ENCODE results near the gene GPC5.

Gene GPC5

DNA sequence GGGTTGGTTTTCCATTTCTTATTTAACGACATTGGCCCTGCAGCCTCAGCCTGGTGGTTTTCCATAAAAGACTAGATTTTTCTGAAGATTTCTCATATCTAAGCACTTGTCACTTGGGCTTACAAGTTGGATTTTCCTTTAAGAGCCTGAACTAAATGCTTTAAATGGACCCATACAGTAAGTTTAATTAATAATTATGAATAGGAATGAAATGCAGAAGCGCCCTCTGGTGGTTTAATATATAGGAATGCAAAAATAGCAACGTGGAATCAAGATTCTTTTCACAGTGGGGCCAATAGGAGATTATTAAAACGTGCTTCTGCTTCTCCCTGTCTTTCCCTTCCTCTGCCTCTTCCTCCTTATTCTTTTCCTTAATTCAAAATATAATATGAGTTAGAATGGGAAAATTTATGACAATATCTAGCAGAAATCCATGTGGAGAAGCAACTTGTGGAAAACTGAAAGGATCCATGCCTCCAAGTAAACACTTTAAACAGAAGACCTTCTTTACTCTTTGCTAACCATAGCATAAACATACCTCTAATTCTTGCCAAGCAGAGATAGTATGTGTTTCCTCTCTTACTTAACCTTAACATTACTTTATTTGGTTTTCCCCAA lies 324.0 kb downstream of the GPC5 start:
- peak; percentile 50 for DNase-seq

DNA sequence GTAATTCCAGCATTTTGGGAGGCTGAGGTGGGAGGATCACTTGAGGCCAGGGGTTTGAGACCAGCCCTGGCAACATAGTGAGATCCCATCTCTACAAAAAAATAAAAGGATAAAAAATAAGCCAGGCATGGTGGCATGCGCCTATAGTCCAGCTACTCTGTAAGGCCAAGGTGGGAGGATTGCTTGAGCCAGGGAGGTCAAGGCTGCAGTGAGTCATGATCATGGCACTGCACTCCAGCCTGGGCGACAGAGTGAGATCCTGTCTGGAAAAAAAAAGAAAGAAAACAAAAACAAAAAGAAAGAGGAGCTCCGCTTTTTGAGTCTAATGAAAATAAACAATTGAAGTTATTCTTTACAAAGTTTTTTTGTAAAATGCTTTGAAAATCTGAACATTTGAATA lies 326.2 kb downstream of the GPC5 start:
- DNase-seq: no peak

DNA sequence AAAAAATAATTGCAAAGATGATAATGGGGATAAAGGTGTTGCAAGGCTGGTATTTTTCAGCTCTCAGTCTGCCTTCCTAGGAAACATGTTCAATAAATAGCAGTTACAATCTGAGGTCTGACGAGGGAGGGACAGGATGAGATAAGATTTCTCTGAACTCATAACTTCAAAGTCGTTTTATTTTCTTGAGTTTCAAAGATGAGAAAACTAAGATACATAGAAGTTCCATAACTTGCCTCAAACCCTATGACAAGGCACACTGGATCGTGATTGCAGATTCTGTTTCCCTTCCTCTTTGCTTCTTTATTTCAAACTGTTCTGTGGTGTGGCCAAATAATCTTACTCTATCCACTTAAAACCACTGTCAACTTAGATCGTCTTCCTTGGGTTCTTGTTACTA lies 327.2 kb downstream of the GPC5 start:
- no peak for DNase-seq

DNA sequence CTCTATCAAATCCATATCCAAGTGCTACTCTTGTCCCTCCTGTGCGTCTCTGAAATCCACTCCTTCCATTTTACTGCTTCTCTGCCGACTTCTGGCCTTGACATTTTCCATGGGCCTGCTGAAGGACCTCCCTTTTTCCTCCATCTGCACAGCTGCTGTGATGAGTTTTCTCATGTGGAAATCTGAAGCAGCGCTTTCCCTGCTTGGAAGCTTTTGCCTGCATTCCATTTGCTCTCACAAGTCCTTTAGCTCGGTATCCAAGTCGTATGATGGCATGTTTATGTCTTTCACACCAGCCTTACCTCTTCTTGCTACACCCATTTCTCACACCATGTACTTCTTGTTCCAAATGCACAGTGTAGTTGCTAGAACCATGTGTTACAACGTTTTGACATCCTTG lies 328.2 kb downstream of the GPC5 start:
- no peak for DNase-seq

DNA sequence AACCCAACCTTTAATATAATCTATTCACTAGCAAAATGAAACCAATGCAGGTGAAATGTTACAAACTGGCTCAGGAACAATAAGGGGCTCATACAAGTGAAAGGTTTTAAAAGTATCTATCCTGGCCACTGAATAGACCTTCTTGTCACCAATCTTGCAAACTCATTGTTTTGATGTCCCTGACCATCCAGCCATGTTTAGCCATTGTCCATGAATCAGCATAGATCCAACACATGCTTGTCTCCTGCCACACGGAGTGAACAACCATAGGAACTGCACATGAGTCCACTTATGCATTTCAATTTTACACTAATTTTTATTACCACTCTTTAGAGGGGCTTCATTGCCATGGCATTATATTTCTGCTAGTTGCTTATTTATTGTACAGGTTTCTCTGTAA lies 331.4 kb downstream of the GPC5 start:
- no peak for DNase-seq

DNA sequence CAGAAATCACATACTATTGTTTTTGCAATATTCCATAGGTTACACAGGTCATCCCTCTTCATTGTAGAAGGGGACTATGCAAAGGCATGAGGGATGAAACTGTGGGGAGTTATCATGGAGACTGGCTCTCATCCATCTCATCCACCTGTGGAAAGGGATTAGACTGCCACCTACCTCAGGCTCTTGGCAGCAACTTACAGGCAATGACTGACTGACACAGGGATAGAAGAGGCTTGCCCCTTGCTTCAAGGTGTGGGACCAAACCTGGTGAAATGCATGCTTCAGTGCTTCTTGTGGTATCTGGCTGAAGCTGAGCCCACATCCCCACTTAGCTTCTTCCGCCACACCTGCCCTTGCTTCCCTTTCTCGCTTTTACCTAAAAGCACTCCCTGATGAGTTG lies 341.3 kb downstream of the GPC5 start:
- DNase-seq: no peak

DNA sequence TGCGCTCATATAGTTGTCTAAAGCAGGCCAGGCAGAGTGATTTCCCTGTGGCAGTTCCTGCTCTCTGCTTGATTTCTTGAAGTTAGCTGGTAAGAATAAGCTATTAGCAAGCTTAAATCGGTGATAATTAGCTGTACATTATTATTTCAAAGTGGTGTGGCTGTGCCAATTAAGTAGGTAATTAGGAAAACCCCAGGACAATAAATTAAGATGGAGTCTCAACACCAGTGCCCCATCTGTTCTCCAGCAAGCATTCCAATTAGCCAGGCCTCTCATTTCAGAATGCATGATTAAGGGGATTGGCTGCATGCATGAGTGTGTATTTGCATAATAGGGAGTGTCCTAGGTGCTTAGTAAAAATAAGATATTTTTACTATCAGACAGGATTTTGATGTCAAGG lies 342.3 kb downstream of the GPC5 start:
- no peak for DNase-seq

DNA sequence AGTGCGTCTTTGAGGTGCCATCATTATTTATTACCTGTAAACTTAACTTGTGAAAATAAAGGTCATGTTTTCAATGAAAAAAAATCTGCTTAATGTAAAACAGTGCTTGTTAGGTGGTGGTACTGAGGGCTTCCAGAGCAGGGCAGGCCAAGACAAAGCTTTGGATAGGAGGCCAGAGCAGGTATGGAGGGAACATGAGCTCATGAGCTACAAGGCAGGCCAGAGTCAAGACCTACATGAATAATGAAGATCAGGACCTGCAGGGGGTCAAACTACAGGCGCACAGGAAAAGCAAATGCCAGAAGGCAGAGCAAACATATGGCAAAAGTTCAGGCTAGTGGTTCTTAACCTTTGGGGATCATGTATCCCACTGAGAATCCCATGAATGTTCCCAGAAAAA lies 343.5 kb downstream of the GPC5 start:
- DNase-seq: no peak

DNA sequence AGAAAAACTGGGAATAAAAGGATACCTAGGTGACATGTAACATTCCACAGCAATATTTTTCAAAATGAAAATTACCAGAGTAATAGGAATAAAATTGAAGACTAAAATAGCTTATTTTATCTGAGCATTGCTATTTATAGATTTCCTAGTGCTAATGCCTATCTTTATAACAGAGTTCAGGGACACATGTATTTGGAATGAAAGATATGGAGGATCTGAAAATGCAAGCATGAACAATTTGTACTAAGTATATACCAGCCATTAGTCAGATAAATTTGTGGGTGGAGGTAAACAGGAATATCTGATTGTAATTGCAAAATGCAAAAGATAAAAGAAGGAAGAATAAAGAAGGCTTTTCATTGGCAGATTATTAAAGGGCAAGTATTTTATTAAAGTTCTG lies 345.9 kb downstream of the GPC5 start:
- no peak for DNase-seq

DNA sequence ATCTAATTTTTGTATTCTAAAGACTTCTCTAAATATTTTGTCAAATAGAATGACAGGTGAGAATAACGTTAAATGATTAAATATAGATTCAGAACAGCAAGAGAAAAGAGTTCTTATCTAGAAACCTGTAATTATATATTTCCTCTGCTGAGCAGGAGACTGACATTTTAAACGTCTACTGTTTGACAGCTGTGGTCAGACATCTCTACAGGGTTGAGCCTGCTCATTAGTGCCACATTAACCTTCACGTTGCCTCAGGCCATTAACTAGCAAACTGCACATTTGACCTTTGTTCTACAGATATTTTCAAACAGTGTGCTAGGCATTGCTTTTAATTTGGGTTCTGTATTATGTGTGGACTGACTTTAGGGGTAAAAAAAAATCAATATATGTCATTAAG lies 347.5 kb downstream of the GPC5 start:
- DNase-seq: no peak

DNA sequence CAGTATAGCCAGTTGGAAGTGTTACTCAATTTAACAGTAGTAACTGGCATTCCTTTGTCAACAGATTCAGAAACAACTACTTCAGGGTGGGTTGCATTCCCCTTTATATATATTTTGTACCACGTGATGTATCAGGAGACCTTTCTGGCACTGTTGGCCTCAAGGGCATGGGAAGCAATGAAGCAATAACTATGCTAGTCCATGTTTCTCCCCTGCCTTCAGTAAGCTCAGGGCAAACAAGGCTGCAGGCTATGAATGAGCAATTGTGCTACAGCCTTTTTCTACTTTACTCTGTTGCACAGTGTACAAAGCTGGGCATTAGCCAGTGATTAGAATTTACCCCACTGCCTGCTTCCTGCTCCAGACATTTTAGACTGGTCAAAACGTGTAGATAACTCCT lies 348.8 kb downstream of the GPC5 start:
- no peak for DNase-seq

DNA sequence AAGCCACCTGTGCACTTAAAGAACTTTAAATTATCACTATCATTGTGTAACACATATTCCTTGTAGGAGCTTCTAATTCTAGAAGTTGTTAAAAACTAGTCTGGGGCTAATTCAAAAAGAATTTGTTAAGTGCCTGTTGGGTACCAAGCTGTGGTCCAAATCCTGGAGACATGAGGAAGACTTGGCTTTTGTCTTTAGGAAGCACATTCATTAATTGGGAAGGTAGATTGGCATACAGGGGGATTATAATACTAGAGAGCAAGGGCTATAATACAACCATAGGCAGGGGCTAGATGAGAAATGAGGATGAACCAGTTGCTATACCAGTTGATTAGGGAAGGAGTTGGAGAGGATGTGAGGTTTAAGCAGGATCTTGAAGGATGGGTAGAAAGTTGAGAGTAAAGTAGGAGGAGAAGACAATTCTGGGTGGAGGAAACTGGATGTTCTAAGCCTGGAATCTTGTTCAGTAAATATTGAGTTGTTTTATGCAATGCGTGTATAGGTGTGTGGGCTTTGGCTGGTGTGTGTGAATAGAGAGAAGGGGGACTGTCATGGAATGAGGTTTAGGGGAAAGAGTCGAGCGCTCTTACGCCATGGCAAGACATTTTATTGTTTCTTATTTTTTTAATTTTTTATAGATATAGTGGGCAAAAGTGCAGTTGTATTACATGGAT lies 350.1 kb downstream of the GPC5 start:
- DNase-seq: no peak

DNA sequence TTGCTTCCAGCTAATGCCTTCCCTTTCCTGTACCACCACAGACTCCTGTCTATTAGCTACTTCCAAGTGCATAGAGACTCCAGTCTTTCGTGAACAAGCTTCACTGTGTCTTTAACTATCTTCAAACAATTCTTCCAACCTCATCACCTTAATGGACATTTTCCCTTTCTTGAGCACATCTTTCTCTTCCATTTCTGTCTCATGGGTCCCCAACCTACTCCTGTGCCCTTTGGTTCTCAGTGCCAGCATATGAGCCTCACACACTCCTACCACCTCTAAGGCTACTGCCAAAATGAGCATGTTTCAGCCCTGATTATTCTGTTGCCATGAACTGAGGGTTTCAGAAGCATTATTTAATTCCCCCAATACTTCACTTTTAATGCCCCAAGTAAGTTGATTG lies 360.3 kb downstream of the GPC5 start:
- no peak for DNase-seq

DNA sequence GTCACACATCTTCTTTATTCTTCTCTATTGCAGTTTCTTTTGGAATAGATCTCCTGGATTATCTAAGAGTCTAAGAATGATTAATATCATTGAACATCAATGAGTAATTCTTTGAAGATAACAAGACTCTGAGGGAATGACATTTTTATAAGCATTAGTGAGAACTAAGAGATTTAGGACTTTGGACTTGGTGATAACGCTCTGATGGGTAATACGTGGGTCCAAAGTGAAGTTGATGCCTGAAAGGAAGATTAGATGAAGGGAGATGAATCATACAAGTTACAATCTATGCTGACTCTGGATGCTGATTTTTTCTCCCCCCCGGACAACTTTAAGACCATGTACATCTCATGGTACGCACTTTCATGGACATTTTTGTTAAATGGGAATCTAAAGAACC lies 364.5 kb downstream of the GPC5 start:
- DNase-seq: no peak

DNA sequence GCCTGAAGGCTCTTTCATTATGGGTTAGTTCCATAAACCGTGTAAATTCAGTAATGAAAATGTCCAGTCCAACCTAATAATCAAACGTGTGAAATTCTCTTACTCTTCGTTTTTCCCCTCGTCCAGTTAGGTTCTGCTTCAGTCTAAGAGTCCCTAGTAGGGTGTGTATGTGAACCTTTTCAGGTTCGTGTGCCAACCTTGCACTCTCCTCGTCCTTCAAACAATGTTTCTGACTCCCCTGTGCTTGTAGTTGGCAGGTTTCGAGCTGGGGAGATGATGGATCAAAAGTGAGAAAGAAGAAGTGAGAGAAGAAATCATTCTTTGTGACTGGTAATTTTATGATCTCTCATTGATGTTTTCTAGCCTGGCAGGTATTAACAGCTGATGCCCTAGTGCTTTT lies 366.1 kb downstream of the GPC5 start:
- DNase-seq: no peak

DNA sequence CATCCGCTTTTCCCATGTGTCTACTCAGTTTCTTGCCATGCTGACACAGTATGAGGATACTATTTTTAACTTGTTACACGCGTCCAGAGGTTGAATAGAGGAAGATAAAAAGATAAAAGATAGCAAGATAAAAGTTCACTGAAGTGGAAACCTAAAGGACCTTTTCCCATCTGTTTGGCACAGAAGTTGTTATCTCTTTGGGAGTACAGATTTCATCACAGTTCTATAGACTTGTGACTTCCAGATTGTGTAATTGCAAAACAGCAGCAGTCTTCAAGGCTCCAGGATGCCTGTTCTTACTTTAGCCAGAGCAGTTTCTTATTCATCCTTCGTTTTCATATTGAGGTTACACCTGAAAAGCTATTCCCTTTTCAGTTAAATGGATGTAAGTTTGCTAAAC lies 369.2 kb downstream of the GPC5 start:
- no peak for DNase-seq

DNA sequence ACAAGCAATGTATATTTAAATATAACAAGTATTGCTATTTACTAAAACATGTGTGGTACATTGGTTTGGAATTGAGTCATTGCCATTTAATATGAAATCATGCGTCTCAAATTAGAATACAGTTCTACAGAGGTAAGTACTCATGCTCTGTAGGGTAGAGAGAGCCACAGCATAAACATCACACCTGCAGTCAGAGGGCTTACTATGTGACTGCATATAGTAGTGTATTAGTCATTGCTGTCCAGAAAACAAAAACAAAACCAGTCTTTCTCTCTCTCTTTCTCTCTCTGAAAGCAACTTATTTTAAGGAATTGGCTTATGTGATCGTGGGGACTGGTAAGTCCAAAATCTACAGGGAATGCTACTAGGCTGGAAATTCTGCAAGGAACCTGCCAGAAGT lies 370.3 kb downstream of the GPC5 start:
- no peak for DNase-seq

DNA sequence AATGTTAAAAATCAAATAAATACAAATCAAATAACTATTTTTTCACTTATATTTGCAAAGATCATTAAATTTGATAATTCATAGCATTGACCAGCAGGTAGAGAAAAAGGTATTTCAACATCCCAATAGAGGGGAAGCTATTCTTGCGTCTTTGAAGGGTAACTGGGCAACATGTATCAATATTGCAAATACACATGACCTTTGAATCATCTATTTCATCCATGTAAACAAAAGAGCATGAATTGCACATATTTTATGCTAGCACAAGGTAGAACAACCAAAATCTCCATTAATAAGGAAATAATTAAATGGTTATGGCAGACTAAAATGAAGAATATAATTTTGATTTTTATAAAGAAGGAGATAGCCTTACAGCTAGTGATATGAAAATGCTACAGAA lies 372.8 kb downstream of the GPC5 start:
- DNase-seq: no peak

DNA sequence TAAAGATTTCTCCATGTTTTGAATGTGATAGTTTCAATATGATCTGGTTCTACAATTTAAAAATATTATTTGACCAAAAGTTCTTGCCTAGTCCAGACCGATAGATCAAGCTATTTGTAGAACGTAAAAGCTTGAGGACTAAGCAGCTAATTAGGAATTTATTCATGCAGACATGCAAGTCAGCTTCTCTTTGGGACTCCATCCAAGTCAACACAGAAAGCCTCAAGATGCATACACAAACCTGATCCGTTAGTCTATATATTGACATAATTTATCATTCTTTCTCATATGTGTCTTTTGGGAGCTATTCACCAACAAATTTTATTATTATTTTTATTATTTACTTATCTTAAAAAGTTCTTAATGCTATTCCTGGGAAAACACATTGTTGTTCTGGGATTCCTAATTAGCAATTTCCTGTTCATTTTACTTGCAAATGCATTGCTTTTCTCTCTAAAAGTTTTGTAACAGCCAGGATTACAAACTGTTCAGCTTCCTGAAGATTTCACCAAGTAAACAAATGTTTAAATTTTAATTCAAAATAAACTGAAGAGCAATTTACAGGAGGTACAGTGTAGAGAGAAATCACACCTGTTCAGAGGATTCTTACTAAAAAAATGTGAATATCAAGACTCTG lies 375.3 kb downstream of the GPC5 start:
- DNase-seq: no peak

DNA sequence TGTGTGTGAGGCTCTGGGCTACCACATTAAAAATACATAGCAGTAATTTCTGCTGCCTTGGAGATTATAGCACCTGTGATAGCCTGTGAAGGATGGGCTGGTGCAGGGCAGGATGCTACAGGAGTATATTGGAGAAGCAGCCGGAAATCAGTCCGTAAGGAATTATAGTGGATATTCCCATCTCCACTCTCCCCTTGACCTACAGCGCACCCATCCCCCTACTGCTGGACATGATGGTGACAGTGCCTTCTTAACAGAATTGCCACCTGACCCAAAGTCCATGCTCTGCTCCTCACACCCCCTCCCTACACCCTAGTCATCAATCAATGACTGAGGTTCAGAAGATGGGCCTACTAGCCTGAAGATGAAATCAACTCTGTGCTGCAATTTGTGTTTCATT lies 376.0 kb downstream of the GPC5 start:
- DNase-seq: no peak

DNA sequence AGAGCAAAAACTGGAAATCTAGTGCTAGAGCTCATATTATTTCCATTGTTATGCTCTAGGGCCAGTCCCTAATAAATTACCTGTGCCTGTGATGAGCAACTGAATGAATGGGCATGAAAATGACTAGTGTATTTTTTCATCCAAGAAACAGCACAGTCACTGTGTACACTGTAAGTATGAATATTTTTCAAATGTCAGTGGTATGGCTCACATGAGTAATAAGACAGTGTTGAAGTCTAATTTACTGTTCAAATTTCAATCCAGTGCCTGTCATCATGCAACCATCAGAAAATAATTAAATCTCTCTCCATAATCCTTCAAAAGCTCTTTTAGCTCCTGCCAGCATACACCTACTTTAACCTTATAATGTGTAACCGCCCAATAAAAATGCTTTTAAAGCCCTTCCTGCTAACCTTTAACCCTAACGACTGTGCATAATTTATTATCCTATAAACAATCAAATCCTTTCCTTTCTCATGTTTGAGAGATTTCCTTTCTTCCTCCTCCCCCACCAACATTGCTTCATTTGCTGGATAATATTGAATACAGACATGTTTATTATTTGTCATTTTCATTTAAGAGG lies 378.3 kb downstream of the GPC5 start:
- no peak for DNase-seq

DNA sequence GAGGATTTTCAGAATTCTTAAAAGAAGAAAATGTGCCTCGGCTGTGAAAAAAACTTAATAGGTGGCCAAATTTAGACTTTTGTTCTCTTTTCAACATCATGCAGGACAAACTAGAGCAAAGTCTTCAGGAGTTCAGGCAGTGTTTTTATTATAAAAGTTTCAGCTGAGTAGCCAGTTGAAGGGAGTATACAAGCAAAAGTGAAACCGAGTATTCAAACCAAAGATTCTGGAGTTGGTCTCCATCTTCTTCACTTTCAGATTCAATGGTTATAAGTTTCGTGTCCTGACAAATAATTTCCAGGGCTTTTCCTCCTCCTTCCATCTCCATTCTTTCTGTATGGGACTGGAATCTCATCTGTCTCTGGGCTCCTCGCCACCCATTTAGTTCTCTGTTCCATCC lies 379.7 kb downstream of the GPC5 start:
- DNase-seq: no peak

DNA sequence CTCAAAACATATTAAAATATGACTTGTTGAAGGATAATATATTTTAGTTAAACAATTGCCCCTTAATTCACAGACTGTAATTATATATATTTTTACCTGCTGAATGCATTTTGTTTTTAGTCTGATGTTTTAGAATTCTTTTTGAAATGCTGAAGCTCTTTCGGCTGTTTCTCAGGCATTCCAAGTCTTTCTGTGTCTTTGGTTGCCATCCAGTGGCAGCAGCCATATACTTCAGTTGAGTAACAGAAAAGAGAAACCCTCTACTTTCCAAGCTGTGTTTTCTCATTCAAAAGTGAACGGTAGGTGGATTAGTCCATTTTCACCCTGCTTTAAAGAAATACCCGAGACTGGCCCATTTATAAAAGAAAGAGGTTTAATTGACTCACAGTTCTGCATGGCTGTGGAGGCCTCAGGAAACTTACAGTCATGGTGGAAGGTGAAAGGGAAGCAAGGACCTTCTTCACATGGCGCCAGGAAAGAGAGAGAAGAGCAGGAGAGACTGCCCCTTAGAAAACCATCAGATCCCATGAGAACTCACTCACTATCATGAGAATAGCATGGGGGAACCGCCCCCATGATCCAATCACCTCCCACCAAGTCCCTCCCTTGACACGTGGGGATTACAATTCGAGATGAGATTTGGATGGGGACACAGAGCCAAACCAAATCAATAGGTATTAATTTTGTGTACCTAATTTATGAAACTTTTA lies 383.7 kb downstream of the GPC5 start:
- peak; percentile 14 for DNase-seq
